Left lobe of liver (tissue), 2 donors: ENCODE results near the gene ARHGEF12. TPM values are rescaled to one million over a fixed set of nuclear protein-coding genes. Genes with fewer than 3 reads are reported as not detected.
A peak's percentile ranks its signal among the peaks of the same experiment; 100 is the strongest.

Experiments used
- ATAC-seq: fragments of 200-7000 bp; cut with Tn5 transposase; one replicate; pipeline ENCODE4 v1.9.1; 2020; ENCODE audit warnings: mild to moderate bottlenecking, moderate library complexity
- DNase-seq: peaks from one replicate; pipeline ENCODE4 v3.0.0-alpha.2; 2020; ENCODE audit warnings: low spot score
- total RNA-seq: library from RNA; stranded (reverse); gene quantifications from one replicate; pipeline ENCODE4 v1.2.1, GENCODE V29; 2021
- donor health status: DM: no; HTN: no; CAD: no; lungs with moderate emphysema.
- donor health status: DM: no; HTN: yes; CAD: no.

The ARHGEF12 gene
- total RNA-seq, 1 donor from 2014 or later, result 68.7 TPM

DNA sequence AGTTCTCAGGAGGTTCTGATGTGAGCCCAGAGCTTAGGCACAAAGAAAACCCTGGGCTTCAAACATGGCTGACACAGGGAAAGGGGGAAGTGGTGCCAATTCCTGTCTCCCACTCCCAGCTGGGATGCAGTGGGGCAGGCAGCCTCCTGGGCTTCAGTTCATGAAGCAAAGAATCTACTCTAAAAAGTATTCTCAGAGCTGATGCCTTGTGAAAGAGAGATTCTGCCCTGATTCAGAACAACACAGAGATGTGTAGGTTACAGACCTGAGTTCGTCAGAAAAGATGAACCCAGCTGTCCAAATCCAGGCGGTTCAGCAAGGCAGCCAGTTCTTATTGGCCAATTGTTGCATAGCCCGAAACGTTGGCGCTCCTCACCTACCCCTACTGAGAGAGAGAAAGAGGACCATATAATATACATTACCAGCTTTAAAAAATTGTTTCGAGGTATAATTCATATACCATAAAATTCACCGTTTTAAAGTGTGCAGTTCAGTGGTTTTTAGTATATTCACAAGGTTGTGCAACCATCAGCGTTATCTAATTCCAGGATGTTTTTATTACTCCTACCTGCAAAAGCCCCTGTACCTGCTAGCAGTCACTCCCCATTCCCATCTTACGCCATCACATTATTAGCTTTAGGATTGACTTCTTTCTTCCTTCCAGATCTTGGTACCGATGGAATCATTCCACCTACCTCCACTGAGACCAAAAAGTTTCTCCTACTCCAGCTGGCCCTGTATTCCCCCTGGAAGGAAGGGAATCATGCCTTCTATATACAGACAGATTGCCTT lies 18.3 kb upstream of the ARHGEF12 start:
- ATAC-seq (no peak), DNase-seq (no peak)

DNA sequence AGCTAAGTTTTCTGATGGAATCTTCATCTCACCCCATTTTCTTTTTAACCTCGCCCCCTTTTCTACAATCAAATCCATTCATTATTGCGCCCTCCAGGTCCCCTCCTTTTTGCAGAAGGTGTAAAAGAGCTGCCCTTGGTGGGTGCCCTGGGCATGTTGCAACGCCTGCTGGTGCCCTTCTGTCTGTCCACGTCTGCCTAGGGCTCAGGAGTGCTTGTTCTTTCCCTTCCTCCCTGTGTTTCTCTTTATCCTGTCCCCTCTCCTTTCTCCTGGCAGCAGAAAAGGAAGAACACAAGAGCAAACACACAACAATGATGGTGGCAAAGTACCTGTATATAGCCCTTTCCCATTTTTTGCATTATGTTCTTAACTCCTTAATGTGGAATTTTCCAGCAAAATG lies 17.3 kb upstream of the ARHGEF12 start:
- ATAC-seq (no peak), DNase-seq (no peak)

DNA sequence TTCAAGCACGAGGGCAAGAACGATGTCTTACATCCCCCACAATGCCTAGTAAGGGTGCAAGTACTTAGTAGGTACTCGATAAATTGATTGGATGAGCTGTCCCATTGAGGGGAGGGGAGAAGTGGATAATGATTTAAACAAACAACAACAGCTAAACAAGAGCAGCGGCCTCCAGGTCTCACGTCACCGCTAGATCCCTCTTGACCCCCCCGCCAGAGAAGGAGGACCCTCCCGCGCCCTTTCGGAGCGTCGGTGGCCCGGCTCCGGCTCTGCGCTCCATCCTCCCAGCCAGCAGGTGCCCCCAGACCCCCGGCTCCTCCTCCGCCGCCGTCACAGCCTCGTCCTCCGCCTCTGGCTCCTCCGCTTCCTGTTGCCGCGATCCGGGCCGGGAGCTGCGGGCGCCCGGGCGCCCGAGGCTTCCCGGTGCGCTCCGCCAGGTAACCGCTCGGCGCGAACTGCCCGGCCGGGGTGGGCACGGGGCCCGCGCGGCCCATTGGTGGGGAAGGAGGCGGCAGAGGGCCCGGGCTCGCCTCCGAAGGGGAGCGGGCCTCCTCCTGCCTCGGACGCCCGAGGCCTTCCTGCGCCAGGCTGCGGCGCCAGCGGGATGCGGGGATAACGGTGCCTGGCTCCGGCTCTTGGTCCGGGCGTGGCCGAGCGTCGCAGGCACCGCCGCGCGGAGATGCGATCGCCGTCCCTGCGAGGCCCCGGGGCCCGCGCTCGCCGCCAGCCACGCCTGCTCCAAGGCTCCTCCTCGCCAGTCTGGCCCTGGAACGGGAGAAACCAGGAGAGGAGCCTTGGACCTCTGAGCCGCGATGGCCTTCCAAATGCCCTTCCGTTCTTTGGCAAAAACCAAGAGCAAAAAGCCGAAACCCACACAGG lies 11.0 kb upstream of the ARHGEF12 start, which contains the start of gene TLCD5:
TSS of gene TLCD5 (plus strand) at position 368 of the 879 bp plus-strand sequence. CDS start 2,143 bp downstream, outside the sequence.
- DNase-seq (no peak), ATAC-seq (peak; percentile 79)

DNA sequence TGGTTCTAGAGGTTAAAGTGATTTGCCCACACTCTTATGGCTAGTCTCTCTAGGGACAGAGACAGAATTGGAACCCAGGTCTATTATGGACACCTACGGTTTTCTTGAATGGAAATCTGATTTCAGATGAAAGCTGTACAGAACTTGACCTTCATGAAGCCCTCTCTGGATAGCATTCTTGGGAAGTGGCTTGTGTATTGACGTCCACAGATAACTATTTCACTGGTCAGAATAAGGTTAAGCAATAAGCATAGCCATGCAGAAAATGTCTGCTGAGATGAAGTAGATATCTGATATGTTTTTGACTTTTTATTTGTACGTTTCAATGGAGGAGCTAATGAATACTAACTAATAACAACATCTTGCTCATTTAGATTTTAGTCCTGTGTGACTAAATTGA lies 10.0 kb upstream of the ARHGEF12 start:
- ATAC-seq, result no peak
- no peak for DNase-seq

DNA sequence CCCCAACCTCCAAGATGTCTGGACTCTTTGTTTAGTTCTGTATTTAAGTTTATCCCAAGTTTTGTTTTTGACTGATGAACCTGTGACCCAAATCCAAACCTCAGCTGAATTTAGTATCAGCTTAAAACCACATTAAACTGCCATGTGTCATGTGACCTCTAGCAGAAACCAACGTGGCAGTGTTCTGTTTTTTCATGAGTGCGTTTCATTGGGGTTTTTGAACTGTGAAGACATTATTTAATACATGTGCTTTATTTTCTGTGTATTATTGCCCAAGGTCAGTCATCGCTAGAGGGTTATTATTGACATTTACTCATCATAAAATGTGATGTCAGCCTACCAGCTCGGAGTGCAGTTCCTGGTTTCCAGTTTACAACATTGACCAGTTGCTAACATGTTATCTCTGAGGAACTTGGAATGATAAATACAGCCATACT lies 9.3 kb upstream of the ARHGEF12 start:
- ATAC-seq (no peak), DNase-seq (no peak)

DNA sequence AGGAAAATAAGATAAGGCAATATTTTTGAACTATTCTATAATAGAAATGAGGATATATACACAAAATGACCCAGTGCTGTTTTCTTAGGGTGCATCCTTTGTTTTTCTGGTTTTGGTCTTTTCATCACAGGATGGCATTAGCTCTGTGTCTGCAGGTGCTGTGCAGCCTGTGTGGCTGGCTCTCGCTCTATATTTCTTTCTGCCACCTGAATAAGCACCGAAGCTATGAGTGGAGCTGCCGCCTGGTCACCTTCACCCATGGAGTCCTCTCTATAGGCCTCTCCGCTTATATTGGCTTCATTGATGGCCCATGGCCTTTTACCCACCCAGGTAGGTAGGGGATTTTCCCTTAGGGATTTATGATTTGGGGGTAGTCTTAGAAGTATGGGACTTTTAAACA lies 8.9 kb upstream of the ARHGEF12 start:
- no peak for DNase-seq
- ATAC-seq, result no peak

DNA sequence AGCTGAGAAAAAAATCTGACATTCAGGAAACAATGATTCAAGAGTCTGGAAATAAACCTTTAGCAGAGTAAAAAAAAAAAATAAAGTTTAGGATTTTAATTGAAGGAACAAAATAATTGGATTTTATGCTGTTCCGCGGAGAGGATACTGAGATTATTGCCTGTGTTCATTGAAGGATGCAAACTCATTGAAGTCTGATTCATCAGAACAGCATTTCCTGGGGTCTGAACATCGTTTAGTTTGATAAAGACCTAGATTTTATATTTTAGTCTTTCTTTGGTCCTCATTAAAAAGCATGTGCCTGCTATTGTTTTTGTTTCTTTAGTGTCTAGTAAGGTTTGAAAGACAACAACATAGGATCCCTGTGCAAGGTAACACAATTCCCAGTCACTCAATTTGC lies 6.7 kb upstream of the ARHGEF12 start:
- DNase-seq (no peak), ATAC-seq (no peak)

DNA sequence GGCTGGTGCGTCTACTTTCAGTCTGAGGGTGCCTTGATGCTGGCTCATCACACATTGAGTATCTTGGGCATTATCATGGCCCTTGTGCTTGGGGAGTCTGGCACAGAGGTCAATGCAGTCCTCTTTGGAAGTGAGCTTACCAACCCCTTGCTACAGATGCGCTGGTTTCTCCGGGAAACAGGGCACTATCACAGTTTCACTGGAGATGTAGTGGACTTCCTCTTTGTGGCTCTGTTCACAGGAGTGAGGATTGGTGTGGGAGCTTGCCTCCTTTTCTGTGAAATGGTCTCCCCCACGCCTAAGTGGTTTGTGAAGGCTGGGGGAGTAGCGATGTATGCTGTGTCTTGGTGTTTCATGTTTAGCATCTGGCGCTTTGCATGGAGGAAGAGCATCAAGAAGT lies 6.2 kb upstream of the ARHGEF12 start:
- no peak for DNase-seq
- no peak for ATAC-seq

DNA sequence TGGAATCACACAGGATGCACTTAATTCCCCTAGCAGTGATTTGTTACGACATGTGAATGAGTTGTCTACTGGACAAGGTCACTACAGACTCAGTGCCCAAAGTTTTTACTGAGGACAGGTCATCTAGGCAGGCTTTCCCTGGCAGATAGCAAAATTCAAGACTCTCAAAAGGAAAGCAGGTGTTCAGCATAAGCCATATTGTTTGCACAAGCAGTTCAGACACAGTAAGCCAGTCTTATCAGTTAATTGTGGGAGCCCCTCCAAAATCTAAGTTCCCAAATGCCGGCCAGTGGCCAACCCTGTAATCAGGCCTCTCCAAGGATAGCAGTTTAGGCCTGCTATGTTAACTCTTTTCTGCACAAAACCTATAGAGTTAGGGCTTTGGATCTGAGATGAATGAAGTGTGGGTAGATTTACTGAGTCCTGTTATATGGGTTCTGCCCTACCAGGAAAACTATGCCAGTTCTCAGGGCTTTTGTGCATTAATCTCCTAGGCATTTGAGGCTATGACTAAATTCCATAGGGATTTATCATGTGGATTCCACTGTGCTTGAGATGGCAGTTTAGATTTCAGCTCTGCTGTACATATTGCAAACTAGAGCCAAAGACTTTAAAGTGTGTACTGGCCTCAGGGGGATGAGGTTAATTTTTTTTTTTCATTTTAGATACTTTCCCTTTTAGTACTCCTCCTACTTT lies 4.8 kb upstream of the ARHGEF12 start:
- DNase-seq, result no peak
- ATAC-seq, result no peak

DNA sequence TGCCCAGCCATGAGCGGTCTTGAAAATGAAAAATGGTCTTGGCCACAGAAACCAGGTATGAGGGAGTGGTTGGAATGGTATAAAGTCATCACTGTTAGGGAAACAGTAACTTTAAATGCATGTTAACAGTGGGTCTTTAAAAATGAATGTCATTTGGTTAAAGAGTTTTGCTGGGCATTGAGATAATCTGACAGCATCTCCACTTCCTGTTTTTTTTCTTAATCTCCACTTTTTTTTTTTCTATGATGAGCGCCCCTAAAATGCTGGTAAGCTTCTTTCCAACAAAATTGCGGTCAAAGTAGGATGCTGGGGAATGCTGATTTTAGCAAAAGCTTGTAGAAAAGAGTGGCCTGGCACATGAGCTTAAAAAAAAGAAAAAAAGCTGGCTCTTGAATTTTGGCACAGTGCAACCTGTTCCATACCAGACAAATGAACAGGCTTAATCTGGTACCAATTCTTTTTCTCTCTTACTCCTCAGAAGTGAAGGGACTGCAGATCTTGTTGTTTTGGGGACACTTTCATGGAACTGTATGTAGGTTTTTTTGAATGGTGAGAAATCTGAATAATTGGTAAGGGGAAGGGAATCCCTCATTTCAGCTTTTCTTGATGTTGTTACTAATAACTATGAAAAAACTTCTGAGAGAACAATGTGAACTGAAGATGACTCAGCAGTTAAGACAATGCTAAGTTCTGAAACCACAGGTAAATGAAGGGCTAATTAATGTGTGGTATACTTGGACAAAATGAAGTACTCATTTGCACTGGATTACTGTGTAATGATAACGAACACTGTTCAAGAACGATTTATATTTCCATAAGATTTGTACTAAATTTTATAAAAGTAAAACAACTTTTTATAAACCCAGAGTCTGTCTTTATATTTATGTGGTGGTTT lies 3.1 kb upstream of the ARHGEF12 start:
- ATAC-seq (no peak), DNase-seq (no peak)

DNA sequence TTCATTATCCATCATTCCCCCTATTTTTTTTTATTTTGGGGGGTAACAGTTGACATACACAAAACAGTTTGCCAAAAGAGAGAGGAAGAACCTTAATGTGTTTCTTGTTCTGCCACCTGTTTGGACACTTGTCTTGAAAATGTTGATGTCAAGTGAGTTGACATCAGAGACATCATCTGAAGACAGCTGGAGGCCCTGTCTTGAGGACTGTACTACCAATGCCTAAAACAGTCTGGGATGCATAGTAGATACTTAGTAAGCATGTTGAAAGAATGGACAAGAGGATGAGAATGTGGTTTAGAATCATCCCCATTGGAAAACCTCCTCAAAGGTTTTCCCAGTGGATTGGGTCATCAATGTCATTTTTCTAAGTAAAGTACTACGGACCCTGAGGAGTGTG lies 2.4 kb upstream of the ARHGEF12 start:
- ATAC-seq, result no peak

DNA sequence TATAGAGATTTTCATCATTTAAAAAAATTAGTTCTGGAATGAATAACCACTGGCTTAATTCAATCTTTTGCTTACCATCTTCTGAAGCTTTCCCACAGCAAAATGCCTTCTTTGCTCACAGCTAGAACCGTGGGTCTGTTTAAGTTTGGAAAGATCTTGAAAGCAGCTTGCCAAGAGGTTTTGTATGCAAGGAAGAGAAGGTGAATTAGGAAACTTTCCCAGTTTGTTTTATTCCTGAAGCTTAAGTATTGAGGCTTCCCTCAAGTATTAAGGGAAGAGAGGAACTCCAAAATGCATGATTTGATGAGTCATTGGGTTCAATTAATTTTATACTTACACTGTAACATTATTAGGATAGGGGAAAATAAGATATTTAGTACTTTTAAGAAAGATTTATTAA lies 1.9 kb upstream of the ARHGEF12 start:
- ATAC-seq (no peak), DNase-seq (no peak)

More for the DNA sequence above, 2.4 kb upstream of the ARHGEF12 start:
- no peak for DNase-seq

DNA sequence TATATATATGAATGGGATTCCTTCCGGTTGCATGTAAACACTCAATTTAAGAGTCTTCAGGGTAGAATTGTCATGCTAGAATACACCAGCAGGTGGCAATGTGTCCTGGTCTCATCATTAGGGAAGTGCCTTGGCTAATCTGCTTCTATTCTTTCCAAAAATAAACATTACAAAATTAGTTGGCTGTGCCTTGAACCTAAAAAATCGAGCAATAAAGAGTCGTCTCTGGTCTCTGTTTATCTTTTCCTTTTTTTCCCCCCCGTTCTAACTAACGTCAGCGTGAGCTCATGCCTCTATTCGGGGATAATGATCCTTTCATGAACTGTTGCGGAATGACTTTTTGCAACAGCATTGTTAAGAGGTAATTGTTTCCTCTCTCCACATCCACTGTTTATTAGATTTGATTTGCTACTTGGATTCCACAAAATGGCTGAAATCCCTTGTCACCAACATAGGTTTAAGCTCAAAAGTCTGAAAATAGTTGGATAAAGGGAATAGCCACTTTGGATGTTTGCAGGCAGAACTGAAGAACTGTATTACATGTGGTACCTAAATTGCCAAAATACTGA lies 1.2 kb upstream of the ARHGEF12 start:
- ATAC-seq (peak; percentile 40), DNase-seq (peak; percentile 60)

DNA sequence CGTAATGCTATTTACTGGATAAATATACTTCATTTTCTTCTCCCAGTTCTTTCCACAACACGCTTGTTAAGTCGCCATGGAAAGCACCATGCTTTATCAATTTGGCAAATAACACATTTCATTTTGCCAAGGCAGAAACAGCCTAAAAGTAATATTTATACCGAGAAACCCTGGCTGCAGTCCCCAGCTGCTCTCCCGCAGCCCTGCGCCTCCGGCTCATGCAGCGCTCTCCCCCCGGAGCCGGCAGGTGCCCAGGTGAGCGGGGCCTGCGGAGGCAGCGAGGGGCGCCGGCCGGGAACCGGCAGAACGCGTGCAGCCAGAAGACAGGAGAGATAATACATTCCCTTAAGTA lies 681 bp upstream of the ARHGEF12 start:
- ATAC-seq (peak; percentile 36), DNase-seq (no peak)

DNA sequence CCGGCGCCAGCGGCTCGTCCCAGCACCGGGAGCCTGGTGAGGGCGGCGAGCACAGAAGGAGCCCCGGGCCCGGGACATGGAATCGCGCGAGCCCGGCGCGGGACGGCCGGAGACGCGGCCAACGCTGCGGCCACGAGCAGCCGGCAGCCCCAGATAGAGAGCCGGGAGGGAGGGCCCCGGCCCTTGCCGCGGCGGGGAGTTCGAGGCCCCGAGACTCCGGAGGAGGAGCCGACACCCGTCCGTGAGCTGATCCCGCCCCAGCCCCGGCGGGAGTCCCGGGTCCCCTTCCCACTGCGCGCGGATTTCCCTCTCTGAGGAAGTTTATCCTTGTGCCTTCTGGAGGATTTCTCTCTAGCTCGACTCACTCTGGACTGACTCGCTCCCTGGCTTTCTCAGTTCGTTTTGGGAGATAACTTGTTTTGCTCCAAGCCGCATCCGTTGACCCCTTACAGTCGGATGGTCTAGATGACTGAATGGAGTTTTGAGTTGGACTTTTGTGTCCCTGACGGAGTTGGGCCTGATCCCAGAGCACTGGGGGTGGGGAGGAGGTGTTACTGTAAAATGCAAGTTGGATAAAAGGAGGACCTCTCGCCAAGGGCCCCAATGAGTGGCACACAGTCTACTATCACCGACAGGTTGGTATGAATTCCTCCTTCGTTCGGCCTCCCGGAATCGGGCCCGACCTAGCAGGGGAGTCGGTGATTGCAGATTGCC lies 585 bp downstream of the ARHGEF12 start:
- peak; percentile 53 for ATAC-seq
- peak; percentile 82 for DNase-seq

DNA sequence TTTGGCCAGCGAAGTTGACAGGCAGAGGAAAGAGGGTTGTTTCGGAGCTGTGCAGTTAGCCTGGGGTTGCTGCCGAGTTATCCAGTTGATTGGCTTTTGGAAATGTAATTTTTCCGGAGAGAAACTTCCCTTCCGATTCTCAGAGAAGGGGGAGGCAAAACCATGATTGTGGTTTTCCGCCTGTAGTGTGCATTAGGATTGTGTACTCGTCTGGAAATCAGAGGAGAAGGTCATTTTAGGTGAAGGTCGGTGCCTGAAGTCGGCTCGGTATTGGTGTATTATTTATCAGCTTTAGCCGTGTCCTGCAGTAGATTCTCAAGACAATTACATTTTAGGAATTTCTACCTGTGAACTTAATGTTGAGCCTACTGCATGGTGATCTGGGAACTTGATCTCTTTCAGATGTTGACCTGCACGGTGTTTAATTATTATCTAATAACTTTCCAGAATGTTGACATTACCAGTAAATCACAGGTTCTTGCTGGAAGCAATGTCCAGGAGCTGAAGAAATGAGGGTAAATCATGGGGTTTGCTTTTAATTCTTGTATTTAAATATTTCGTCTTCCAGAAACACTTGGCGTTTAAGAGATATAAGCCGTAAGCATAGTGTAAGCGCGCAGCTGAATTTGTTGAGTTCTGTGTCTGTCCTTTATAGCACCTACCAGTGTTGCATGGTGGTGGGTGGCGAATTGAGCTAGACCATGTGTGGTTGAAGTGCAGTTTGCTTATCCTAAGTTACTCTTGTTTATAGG lies 1.3 kb downstream of the ARHGEF12 start:
- DNase-seq (no peak), ATAC-seq (peak; percentile 20)

DNA sequence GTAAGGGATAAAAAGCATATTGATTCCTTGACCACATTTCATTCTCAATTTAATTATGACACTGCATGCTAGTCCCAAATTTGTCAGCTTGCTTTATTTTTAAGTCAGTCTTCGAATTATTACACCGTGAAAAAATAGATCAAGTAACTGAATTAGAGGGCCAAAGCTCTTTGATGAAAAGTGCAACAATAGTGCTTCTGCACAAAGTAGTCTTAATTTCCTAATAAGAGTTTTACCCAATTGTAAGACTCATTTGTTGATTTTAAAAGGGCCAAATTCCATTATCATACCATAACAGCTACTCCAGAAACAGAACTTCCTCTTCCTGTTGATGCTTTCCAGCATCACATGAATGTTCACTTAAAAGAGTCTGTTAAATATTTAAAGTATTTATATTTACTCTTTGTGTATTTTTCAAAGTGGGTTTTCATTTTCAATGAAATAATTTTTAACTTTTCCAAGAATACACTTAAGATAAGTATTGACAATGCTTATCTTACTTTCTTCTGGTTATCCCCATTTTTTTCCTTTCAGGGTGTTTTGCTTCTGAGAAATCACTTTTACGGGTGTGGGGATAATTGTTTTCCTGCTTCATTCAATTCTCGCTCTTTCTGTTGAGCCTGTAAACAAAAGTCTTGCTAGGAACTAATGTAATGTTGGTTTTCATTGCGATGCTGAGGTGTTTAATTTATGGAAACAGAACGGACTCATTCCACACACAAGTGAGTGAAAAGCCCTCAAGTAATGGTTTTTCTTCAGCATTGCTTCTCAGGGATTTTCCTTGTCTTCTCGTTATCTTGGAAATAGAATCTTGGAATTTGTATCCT lies 2.1 kb downstream of the ARHGEF12 start:
- ATAC-seq (no peak), DNase-seq (no peak)

DNA sequence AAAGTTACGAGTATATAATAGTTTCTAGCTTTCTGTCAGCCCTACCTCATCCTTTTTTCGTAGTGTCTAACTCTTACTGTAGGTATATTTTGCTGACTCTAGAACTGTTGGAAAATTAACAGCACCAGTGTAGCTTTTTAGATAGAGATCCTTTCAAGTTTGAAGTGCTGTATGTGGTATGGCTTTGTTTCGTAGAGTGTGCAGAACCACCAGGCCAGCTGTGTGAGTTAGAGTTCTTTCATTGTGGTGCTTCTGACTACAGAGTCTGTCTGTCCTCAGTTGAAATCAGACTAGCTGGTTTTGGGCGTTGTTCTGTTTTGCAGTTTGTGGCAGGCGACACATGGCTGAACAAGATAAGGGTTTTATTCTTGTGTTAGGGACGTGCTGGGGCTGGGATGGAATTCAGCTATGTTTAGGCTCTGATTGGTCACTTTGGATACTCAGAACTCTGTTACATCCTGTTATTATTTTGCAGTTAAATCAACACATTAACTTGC lies 3.2 kb downstream of the ARHGEF12 start:
- no peak for DNase-seq
- ATAC-seq, result peak; percentile 0
